Left lung (tissue), 10 donors: ENCODE measurements around the gene CFH. TPM values are rescaled to one million over a fixed set of nuclear protein-coding genes. Genes with fewer than 3 reads are reported as not detected.

Experiments
- ATAC-seq: fragments of 200-7000 bp; cut with Tn5 transposase; one replicate; pipeline ENCODE4 v1.9.1; 2020; ENCODE audit warnings: moderate library complexity
- DNase-seq, 4 donors: peaks; one replicate each; pipeline ENCODE4 v3.0.0-alpha.2; 2013 to 2020
- H3K27ac ChIP-seq, 2 donors: fragments of 200-600 bp; sonication (generic) in 1 of 2; one replicate each; pipeline versions ENCODE4 v1.5.0 to v1.8.0; 2020 to 2021
- H3K27me3 ChIP-seq, 2 donors: fragments of 200-600 bp; sonication (generic) in 1 of 2; one replicate each; pipeline versions ENCODE4 v1.5.0 to v1.8.0; 2020 to 2021
- H3K36me3 ChIP-seq, 2 donors: fragments of 200-600 bp; sonication (generic) in 1 of 2; one replicate each; pipeline versions ENCODE4 v1.5.0 to v1.8.0; 2020 to 2021
- H3K4me1 ChIP-seq, 2 donors: fragments of 200-600 bp; one replicate each; pipeline ENCODE4 v1.8.0; 2021
- H3K4me3 ChIP-seq, 2 donors: fragments of 200-600 bp; sonication (generic) in 1 of 2; one replicate each; pipeline versions ENCODE4 v1.5.0 to v1.8.0; 2020 to 2021; ENCODE audit warnings: mild to moderate bottlenecking in 1 of 2
- H3K9me3 ChIP-seq, 2 donors: fragments of 200-600 bp; sonication (generic) in 1 of 2; one replicate each; pipeline versions ENCODE4 v1.5.0 to v1.8.0; 2020 to 2021
- intact Hi-C, 2 donors: fragments of 100-400 bp; cut with DNase I; formaldehyde crosslinking; loops; one replicate each; pipeline versions ENCODE4 v1.11.2 to v1.14.2; 2022
- polyA plus RNA-seq, 6 donors: library from polyadenylated mRNA; unstranded; fragments of 120-200 nt; gene quantifications; one replicate each; pipeline ENCODE4 v1.2.1, GENCODE V29; 2013; ENCODE audit not compliant: insufficient read length in 6 of 6
- total RNA-seq, 2 donors: library from RNA; stranded (reverse); fragmentation: NEBNext Ultra II Directional; extraction: Animal tissue kit (Norgen Biotek cat#: 25700); gene quantifications; one replicate each; pipeline ENCODE4 v1.2.1, GENCODE V29; 2021
- TF ChIP-seq, protein P1 (sequence below), 2 donors: fragments of 200-600 bp; sonication (generic) in 1 of 2; IDR thresholded peaks; one replicate each; pipeline versions ENCODE4 v1.5.0 to v1.8.0; 2021; ENCODE audit warnings: antibody characterized with exemption in 2 of 2
- donor health status: DM: no; HTN: yes; CAD: no.
- donor health status: DM: no; HTN: no; CAD: no.

The CFH gene
- total and polyA plus RNA-seq, 8 donors = 19.7 to 161 (median 31.6) TPM

- Histone ChIP-seq H3K36me3 (no peaks in the 10 kb centered on the region), H3K4me1 (no peaks in the 10 kb centered on the region), H3K9me3 (no peaks in the 10 kb centered on the region), H3K27me3 (no peaks in the 10 kb centered on the region), H3K27ac (no peak overlapping the region), H3K4me3 (no peak overlapping the region)
- TF ChIP-seq, protein P1, sequence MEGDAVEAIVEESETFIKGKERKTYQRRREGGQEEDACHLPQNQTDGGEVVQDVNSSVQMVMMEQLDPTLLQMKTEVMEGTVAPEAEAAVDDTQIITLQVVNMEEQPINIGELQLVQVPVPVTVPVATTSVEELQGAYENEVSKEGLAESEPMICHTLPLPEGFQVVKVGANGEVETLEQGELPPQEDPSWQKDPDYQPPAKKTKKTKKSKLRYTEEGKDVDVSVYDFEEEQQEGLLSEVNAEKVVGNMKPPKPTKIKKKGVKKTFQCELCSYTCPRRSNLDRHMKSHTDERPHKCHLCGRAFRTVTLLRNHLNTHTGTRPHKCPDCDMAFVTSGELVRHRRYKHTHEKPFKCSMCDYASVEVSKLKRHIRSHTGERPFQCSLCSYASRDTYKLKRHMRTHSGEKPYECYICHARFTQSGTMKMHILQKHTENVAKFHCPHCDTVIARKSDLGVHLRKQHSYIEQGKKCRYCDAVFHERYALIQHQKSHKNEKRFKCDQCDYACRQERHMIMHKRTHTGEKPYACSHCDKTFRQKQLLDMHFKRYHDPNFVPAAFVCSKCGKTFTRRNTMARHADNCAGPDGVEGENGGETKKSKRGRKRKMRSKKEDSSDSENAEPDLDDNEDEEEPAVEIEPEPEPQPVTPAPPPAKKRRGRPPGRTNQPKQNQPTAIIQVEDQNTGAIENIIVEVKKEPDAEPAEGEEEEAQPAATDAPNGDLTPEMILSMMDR (IDR thresholded peaks at IDR 0.05) = no peak
- DNase-seq (no peak), ATAC-seq (no peak)
- intact Hi-C loops = no loop called here
Observed at GRCh38 chr1:196684476-196684875, 32.6 kb downstream of the CFH start.

GRCh38 chr1:196685506-196685905 lies 33.7 kb downstream of the CFH start:
- no peak for ATAC-seq
- intact Hi-C loops = no loop called here

DNA sequence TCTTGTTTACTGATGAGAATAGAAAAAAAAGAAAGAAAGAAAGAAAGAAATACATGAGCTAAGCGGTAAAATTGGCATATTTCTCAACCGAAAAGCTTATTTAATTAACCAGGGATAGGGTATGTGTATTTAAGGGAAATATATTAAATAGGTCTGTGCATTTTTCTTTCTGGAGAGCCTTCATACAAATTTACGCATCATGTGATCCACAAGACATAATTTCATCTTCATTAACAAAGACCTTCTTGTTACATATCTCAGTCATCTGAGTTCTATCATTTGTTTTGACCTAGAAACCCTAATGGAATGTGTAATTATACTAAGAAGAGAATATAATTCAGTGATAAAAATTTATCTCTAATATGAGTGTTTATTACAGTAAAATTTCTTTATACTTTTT lies 37.2 kb downstream of the CFH start:
- H3K9me3 ChIP-seq = no peaks in the 10 kb centered on the region
- no peak overlapping the region for H3K4me3 ChIP-seq
- ATAC-seq (no peak), DNase-seq (no peak)
- intact Hi-C loops = no loop called here
- no peaks in the 10 kb centered on the region for H3K4me1 ChIP-seq
- H3K36me3 ChIP-seq = no peaks in the 10 kb centered on the region
- TF ChIP-seq, protein P1 (IDR thresholded peaks at IDR 0.05) = no peak
- no peak overlapping the region for H3K27ac ChIP-seq
- H3K27me3 ChIP-seq = no peaks in the 10 kb centered on the region

More at GRCh38 chr1:196685506-196685905, 33.7 kb downstream of the CFH start:
- H3K36me3 ChIP-seq = no peaks in the 10 kb centered on the region
- TF ChIP-seq, protein P1 (IDR thresholded peaks at IDR 0.05) = no peak
- DNase-seq = no peak
- H3K4me3 ChIP-seq = no peak overlapping the region
- H3K9me3 ChIP-seq = no peaks in the 10 kb centered on the region
- H3K27ac ChIP-seq = no peak overlapping the region
- no peaks in the 10 kb centered on the region for H3K4me1 ChIP-seq
- H3K27me3 ChIP-seq = no peaks in the 10 kb centered on the region

- Histone ChIP-seq H3K27ac (no peak overlapping the region), H3K4me1 (no peaks in the 10 kb centered on the region), H3K9me3 (peaks cover 0 to 3% of the 10 kb centered on the region in 2 donors), H3K27me3 (no peaks in the 10 kb centered on the region), H3K36me3 (no peaks in the 10 kb centered on the region), H3K4me3 (no peak overlapping the region)
- TF ChIP-seq, protein P1 (IDR thresholded peaks at IDR 0.05) = no peak
- ATAC-seq = no peak
- DNase-seq = no peak
- intact Hi-C loops = no loop called here
Observed at GRCh38 chr1:196690582-196690981, 38.7 kb downstream of the CFH start.

- ATAC-seq (no peak), DNase-seq (no peak)
- Histone ChIP-seq H3K27ac (no peak overlapping the region), H3K36me3 (no peaks in the 10 kb centered on the region), H3K4me1 (no peaks in the 10 kb centered on the region), H3K9me3 (peaks cover 0 to 7% of the 10 kb centered on the region in 2 donors), H3K27me3 (no peaks in the 10 kb centered on the region), H3K4me3 (no peak overlapping the region)
- intact Hi-C loops = no loop called here
- TF ChIP-seq, protein P1 (IDR thresholded peaks at IDR 0.05) = no peak
Observed at GRCh38 chr1:196698993-196699392, 47.1 kb downstream of the CFH start.
